ENCODE data around the gene GUCA1C. TPM values are rescaled to one million over a fixed set of nuclear protein-coding genes. Genes with fewer than 3 reads are reported as not detected.

The GUCA1C gene
- total RNA-seq, 1 experiment from 2014 or later, result not detected

DNA sequence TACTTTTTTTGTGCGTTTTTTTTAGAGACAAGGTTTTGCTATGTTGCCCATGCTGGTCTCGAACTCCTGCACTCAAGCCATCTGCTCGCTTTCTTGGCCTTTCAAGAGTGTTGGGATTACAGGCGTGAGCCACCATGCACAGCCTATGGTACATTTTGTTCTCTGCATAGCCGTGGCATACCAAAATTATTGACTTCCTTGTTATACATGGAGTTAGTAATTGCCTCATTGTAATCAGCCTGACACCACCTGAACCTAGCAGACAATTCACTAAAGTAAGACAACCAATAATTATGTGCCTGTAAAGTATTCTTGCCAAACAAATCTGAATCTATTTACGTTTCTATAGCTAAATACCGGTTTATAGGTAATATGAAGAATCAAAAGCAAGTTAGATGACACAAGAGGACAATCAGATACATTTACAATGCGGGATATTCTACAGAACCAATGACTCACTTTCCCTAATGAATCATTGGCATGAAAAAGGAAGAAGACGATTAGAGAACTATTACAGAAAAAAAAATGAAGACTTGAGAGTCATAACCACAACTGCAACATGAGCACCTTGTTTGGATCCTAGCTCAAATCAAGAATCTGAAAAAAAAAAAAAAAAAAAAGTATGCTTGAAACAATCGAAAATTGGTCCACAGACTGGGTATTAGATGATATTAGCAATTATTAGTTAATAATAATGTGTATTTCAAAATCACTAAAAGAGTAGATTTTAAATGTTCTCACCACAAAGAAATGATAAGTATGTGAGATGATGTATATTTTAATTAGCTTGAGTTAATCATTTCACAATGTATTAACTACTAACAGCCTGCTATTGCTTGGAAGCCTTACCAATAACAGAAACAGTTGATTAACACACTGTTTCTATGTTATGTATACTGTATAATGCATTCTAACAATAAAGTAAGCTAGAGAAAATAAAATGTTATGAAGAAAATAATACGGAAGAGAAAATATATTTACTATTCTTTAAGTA lies 7.1 kb downstream of the GUCA1C start:
- no peaks in the 10 kb centered on the region for H3K36me3 Mint-ChIP-seq
- ChIA-PET CTCF (interaction anchor here (0.5 kb wide), 1 partner anchor 16 kb away, joined by 3 read pairs; no protein-coding TSS in a partner anchor), POLR2A (no interaction called here)
- H3K9me3 Mint-ChIP-seq, result no peaks in the 10 kb centered on the region
- no peaks in the 10 kb centered on the region for H3K27me3 Mint-ChIP-seq (ENCODE audit: low read depth)
- H3K4me3 Mint-ChIP-seq, result no peak overlapping the region
- ATAC-seq (no peak), DNase-seq (ENCODE audit: low spot score) (no peak)
- no peaks in the 10 kb centered on the region for H3K4me1 Mint-ChIP-seq
- TF ChIP-seq HMGA2 (CRISPR knock-in tag; IDR thresholded peaks at IDR 0.05) (no peak), ETV6 (CRISPR knock-in tag; IDR thresholded peaks at IDR 0.05) (no peak), NR2C2 (CRISPR knock-in tag; IDR thresholded peaks at IDR 0.05) (no peak), CREB1 (CRISPR knock-in tag; IDR thresholded peaks at IDR 0.05) (no peak), SOX15 (CRISPR knock-in tag; IDR thresholded peaks at IDR 0.05) (no peak), NR3C1 (CRISPR knock-in tag; conservative IDR thresholded peaks at IDR 0.05; ENCODE audit: low read depth) (no peak), ZNF263 (CRISPR knock-in tag; IDR thresholded peaks at IDR 0.05; ENCODE audit: low read depth) (no peak), FOXP1 (CRISPR knock-in tag; IDR thresholded peaks at IDR 0.05; ENCODE audit: borderline replicate concordance) (no peak)
- TF ChIP-seq, protein P1, sequence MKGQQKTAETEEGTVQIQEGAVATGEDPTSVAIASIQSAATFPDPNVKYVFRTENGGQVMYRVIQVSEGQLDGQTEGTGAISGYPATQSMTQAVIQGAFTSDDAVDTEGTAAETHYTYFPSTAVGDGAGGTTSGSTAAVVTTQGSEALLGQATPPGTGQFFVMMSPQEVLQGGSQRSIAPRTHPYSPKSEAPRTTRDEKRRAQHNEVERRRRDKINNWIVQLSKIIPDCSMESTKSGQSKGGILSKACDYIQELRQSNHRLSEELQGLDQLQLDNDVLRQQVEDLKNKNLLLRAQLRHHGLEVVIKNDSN (CRISPR knock-in tag; IDR thresholded peaks at IDR 0.05), result no peak
- TF ChIP-seq, protein P2, sequence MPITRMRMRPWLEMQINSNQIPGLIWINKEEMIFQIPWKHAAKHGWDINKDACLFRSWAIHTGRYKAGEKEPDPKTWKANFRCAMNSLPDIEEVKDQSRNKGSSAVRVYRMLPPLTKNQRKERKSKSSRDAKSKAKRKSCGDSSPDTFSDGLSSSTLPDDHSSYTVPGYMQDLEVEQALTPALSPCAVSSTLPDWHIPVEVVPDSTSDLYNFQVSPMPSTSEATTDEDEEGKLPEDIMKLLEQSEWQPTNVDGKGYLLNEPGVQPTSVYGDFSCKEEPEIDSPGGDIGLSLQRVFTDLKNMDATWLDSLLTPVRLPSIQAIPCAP (CRISPR knock-in tag; IDR thresholded peaks at IDR 0.05), result no peak
- TF ChIP-seq, protein P3, sequence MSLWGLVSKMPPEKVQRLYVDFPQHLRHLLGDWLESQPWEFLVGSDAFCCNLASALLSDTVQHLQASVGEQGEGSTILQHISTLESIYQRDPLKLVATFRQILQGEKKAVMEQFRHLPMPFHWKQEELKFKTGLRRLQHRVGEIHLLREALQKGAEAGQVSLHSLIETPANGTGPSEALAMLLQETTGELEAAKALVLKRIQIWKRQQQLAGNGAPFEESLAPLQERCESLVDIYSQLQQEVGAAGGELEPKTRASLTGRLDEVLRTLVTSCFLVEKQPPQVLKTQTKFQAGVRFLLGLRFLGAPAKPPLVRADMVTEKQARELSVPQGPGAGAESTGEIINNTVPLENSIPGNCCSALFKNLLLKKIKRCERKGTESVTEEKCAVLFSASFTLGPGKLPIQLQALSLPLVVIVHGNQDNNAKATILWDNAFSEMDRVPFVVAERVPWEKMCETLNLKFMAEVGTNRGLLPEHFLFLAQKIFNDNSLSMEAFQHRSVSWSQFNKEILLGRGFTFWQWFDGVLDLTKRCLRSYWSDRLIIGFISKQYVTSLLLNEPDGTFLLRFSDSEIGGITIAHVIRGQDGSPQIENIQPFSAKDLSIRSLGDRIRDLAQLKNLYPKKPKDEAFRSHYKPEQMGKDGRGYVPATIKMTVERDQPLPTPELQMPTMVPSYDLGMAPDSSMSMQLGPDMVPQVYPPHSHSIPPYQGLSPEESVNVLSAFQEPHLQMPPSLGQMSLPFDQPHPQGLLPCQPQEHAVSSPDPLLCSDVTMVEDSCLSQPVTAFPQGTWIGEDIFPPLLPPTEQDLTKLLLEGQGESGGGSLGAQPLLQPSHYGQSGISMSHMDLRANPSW (CRISPR knock-in tag; conservative IDR thresholded peaks at IDR 0.05; ENCODE audit: low read depth), result no peak
- TF ChIP-seq, protein P4, sequence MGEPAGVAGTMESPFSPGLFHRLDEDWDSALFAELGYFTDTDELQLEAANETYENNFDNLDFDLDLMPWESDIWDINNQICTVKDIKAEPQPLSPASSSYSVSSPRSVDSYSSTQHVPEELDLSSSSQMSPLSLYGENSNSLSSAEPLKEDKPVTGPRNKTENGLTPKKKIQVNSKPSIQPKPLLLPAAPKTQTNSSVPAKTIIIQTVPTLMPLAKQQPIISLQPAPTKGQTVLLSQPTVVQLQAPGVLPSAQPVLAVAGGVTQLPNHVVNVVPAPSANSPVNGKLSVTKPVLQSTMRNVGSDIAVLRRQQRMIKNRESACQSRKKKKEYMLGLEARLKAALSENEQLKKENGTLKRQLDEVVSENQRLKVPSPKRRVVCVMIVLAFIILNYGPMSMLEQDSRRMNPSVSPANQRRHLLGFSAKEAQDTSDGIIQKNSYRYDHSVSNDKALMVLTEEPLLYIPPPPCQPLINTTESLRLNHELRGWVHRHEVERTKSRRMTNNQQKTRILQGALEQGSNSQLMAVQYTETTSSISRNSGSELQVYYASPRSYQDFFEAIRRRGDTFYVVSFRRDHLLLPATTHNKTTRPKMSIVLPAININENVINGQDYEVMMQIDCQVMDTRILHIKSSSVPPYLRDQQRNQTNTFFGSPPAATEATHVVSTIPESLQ (CRISPR knock-in tag; IDR thresholded peaks at IDR 0.05), result no peak
- H3K27ac Mint-ChIP-seq, result no peak overlapping the region

DNA sequence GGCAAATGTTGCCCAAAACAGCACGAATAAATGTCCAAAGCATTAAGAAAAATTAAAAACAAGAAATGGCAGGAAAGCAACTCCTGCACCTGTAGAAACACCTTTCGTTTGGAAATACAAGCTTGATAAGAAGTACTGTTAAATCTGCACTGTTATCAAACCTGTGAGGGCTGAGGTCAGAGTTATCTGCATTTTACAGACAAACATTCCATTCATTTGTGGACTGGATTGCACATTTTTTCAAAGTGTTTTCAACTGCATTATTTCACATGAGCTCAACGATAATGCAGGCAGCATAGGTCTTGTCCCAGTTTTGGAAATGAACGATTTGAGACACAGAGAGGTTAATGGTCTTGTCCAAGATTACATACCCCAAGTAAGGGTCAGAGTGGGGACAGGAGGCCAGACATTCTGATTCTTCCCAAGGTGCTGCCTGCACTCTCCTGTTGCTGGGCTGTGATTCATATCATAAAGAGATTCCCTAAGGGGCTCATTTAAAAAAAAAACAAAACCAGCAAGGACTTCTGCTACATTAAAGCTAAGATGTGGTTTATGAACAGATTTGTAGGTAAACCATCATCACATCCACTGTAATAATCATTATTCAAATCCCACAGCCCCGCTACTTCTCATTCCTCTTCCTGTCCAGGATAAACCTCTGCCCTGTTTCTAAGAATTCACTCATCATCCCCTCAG lies 13.0 kb downstream of the GUCA1C start:
- H3K27ac Mint-ChIP-seq, result no peak overlapping the region
- CTCF ChIA-PET, result no interaction called here

More for the DNA sequence above, 13.0 kb downstream of the GUCA1C start:
- H3K4me3 Mint-ChIP-seq, result no peak overlapping the region
- no peak for ATAC-seq
- no peak for DNase-seq (ENCODE audit: low spot score)
- H3K4me1 Mint-ChIP-seq, result no peaks in the 10 kb centered on the region
- no peaks in the 10 kb centered on the region for H3K27me3 Mint-ChIP-seq (ENCODE audit: low read depth)
- H3K36me3 Mint-ChIP-seq, result no peaks in the 10 kb centered on the region
- TF ChIP-seq NR1H2 (CRISPR knock-in tag; IDR thresholded peaks at IDR 0.05) (no peak), HMGA2 (CRISPR knock-in tag; IDR thresholded peaks at IDR 0.05) (no peak), TEAD4 (CRISPR knock-in tag; IDR thresholded peaks at IDR 0.05) (no peak)
- TF ChIP-seq, protein P5, sequence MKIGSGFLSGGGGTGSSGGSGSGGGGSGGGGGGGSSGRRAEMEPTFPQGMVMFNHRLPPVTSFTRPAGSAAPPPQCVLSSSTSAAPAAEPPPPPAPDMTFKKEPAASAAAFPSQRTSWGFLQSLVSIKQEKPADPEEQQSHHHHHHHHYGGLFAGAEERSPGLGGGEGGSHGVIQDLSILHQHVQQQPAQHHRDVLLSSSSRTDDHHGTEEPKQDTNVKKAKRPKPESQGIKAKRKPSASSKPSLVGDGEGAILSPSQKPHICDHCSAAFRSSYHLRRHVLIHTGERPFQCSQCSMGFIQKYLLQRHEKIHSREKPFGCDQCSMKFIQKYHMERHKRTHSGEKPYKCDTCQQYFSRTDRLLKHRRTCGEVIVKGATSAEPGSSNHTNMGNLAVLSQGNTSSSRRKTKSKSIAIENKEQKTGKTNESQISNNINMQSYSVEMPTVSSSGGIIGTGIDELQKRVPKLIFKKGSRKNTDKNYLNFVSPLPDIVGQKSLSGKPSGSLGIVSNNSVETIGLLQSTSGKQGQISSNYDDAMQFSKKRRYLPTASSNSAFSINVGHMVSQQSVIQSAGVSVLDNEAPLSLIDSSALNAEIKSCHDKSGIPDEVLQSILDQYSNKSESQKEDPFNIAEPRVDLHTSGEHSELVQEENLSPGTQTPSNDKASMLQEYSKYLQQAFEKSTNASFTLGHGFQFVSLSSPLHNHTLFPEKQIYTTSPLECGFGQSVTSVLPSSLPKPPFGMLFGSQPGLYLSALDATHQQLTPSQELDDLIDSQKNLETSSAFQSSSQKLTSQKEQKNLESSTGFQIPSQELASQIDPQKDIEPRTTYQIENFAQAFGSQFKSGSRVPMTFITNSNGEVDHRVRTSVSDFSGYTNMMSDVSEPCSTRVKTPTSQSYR (CRISPR knock-in tag; IDR thresholded peaks at IDR 0.05), result no peak
- TF ChIP-seq, protein P6, sequence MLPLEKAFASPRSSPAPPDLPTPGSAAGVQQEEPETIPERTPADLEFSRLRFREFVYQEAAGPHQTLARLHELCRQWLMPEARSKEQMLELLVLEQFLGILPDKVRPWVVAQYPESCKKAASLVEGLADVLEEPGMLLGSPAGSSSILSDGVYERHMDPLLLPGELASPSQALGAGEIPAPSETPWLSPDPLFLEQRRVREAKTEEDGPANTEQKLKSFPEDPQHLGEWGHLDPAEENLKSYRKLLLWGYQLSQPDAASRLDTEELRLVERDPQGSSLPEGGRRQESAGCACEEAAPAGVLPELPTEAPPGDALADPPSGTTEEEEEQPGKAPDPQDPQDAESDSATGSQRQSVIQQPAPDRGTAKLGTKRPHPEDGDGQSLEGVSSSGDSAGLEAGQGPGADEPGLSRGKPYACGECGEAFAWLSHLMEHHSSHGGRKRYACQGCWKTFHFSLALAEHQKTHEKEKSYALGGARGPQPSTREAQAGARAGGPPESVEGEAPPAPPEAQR (CRISPR knock-in tag; IDR thresholded peaks at IDR 0.05), result no peak
- POLR2A ChIA-PET, result no interaction called here
- no peaks in the 10 kb centered on the region for H3K9me3 Mint-ChIP-seq

All from WTC11 (cell line).